Measurements from ENCODE around the gene TTPAL. TPM values are rescaled to one million over a fixed set of nuclear protein-coding genes. Genes with fewer than 3 reads are reported as not detected.
A peak's percentile ranks its signal among the peaks of the same experiment; 100 is the strongest.

Gene TTPAL
- total RNA-seq, 4 donors from 2014 or later: 9.2 to 21.8 (median 13.8) TPM

DNA sequence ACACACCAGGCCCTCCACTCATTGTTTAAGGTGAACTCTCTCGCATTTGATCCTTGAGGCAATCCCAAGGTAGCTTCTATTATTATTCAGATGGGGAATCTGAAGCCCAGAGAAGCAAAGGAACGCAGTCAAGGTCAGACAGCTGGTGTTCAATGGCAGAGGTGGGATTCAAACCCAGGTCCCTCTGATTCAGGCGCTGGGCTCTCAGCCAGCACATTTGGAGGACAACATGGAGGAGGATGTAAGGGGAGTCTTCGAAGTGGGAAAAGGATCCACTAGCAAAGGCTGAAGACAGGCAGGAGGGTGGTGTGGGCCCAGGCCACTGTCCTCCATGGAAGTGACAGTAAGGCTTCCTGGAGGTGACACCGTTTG, 13.9 kb upstream of the TTPAL start:
- Histone ChIP-seq H3K27me3 (no peaks in the 10 kb centered on the region), H3K36me3 (no peaks in the 10 kb centered on the region), H3K4me1 (no peaks in the 10 kb centered on the region), H3K9me3 (no peaks in the 10 kb centered on the region), H3K4me3 (no peak overlapping the region), H3K27ac (no peak overlapping the region)
- 57 to 76% methylated on average over 3 to 5 of the region's 5 CpGs for WGBS, 2 donors (ENCODE audit: low coverage in 1 of 2)
- no peak for ATAC-seq
- TF ChIP-seq POLR2AphosphoS5 (IDR thresholded peaks at IDR 0.05) (no peak), POLR2A (IDR thresholded peaks at IDR 0.05) (no peak), EP300 (IDR thresholded peaks at IDR 0.05) (no peak)
- TF ChIP-seq, protein P1, sequence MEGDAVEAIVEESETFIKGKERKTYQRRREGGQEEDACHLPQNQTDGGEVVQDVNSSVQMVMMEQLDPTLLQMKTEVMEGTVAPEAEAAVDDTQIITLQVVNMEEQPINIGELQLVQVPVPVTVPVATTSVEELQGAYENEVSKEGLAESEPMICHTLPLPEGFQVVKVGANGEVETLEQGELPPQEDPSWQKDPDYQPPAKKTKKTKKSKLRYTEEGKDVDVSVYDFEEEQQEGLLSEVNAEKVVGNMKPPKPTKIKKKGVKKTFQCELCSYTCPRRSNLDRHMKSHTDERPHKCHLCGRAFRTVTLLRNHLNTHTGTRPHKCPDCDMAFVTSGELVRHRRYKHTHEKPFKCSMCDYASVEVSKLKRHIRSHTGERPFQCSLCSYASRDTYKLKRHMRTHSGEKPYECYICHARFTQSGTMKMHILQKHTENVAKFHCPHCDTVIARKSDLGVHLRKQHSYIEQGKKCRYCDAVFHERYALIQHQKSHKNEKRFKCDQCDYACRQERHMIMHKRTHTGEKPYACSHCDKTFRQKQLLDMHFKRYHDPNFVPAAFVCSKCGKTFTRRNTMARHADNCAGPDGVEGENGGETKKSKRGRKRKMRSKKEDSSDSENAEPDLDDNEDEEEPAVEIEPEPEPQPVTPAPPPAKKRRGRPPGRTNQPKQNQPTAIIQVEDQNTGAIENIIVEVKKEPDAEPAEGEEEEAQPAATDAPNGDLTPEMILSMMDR (IDR thresholded peaks at IDR 0.05): no peak

DNA sequence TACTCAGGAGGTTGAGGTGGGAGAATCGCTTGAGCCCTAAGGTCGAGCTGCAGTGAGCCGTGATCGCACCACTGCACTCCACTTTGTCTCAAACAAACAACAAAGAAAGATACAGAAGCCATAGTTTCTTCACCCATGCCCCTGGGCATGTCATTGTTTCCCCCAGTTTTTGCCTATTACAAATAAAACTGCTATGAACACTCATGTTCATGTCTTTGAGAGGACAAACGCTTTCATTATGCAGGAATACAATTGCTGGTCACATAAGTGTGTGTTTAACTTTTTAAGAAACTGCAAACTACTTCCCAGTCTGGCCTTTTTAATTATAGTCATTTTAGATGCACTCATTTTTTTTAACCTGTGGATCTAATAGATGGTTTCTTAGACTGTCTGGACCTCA, 12.2 kb upstream of the TTPAL start:
- H3K27me3 ChIP-seq: no peaks in the 10 kb centered on the region
- no peak for TF ChIP-seq EP300 (IDR thresholded peaks at IDR 0.05)
- no peak for TF ChIP-seq POLR2AphosphoS5 (IDR thresholded peaks at IDR 0.05)
- no peak for ATAC-seq
- no peak overlapping the region for H3K4me3 ChIP-seq
- H3K9me3 ChIP-seq: no peaks in the 10 kb centered on the region
- WGBS, 2 donors (ENCODE audit: low coverage in 1 of 2): 71 to 77% methylated on average over 4 to 5 of the region's 5 CpGs
- H3K36me3 ChIP-seq: no peaks in the 10 kb centered on the region
- H3K27ac ChIP-seq: no peak overlapping the region
- no peaks in the 10 kb centered on the region for H3K4me1 ChIP-seq

DNA sequence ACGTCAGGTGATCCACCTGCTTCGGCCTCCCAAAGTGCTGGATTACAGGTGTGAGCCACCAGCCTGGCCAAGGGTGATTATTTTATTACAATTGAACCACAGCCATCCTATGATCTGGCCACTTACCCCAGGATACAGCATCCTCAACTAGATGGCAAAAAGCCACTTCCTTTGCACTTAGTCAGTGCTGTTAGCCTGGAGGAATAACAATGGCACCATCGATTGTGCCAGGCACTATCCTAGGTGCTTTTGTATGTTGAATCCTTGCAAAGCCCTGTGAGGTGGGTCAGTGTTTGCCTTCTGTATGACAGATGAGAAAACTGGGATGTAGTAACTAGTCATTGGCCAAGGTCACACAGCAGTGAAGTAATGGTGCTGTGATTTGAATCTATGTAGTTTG, 11.2 kb upstream of the TTPAL start:
- no peak for ATAC-seq
- Histone ChIP-seq H3K27me3 (no peaks in the 10 kb centered on the region), H3K27ac (no peak overlapping the region), H3K9me3 (no peaks in the 10 kb centered on the region), H3K36me3 (no peaks in the 10 kb centered on the region), H3K4me3 (no peak overlapping the region), H3K4me1 (no peaks in the 10 kb centered on the region)
- 80% methylated on average over 1 of the region's 3 CpGs; no CpG with 5 or more reads in 1 of the 2 donors for WGBS, 2 donors (ENCODE audit: low coverage in 1 of 2)
- TF ChIP-seq POLR2A (IDR thresholded peaks at IDR 0.05): no peak

DNA sequence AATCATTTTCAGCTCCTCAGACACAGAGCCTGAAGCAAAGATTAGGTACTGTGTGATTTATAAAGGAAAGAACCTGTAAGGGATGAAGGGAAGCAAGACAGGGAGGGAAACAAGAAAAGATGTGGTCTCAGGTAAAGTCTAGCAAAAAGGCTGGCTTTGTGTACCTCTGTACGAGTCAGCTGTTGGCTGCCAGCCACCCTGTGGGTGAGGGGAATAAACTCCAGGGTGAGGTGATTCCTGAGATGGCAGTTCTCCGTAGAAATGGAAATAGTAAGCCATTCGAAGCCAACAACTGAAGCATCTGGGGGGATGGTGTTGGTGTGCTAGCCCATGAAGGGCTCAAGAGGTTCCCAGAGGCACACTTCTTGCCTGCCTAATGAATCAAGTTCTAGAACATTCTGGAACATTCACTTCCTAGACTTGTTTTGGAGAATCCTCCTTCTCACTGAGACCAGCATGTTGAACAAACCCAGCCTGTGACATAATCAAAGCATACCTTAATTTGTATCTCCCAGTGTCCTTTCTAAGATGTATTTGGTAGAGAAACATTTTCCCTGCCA, 10.6 kb upstream of the TTPAL start:
- Histone ChIP-seq H3K4me1 (no peaks in the 10 kb centered on the region), H3K27ac (no peak overlapping the region), H3K4me3 (no peak overlapping the region), H3K27me3 (no peaks in the 10 kb centered on the region), H3K9me3 (no peaks in the 10 kb centered on the region), H3K36me3 (no peaks in the 10 kb centered on the region)
- TF ChIP-seq POLR2A (IDR thresholded peaks at IDR 0.05): no peak
- 40 to 43% methylated on average over 3 of the region's 3 CpGs for WGBS, 2 donors (ENCODE audit: low coverage in 1 of 2)
- ATAC-seq: no peak

DNA sequence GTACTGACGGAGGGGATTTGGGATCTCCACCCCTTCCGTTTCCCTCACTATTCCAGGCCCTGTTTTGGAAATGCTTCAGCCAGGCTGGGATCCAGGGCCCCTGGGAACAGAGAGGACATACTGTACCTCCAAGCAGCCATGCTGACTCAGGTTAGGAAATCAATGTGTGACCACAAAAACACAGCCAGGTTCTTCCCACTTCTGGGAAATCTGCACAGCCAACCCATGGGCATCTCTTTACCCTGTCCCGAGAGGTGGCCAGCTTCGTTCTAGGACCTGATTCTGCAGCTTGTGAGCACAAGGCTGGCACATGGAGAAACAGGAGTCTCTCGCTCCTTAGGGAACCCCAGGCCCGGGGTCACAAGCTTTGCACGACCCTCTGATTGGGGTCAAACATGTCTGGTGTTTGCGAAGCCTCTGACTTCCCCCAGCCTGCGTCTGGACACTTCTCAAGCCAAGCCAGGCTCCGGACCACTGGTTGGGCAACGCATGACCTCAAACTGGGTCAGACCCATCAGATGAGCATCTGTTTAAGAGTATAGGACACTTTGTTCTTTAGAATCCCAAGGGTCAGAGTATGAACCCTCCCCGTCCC, 8.3 kb upstream of the TTPAL start:
- H3K27me3 ChIP-seq: peaks cover 3% of the 10 kb centered on the region
- no peak overlapping the region for H3K4me3 ChIP-seq
- peak; percentile 90 for ATAC-seq
- no peaks in the 10 kb centered on the region for H3K9me3 ChIP-seq
- no peaks in the 10 kb centered on the region for H3K4me1 ChIP-seq
- WGBS, 2 donors (ENCODE audit: low coverage in 1 of 2): 51 to 100% methylated on average over 1 to 5 of the region's 12 CpGs
- no peak overlapping the region for H3K27ac ChIP-seq
- peak; percentile 80 for TF ChIP-seq POLR2AphosphoS5 (IDR thresholded peaks at IDR 0.05)
- TF ChIP-seq EP300 (IDR thresholded peaks at IDR 0.05): no peak
- TF ChIP-seq, protein P1 (IDR thresholded peaks at IDR 0.05): no peak
- no peaks in the 10 kb centered on the region for H3K36me3 ChIP-seq

DNA sequence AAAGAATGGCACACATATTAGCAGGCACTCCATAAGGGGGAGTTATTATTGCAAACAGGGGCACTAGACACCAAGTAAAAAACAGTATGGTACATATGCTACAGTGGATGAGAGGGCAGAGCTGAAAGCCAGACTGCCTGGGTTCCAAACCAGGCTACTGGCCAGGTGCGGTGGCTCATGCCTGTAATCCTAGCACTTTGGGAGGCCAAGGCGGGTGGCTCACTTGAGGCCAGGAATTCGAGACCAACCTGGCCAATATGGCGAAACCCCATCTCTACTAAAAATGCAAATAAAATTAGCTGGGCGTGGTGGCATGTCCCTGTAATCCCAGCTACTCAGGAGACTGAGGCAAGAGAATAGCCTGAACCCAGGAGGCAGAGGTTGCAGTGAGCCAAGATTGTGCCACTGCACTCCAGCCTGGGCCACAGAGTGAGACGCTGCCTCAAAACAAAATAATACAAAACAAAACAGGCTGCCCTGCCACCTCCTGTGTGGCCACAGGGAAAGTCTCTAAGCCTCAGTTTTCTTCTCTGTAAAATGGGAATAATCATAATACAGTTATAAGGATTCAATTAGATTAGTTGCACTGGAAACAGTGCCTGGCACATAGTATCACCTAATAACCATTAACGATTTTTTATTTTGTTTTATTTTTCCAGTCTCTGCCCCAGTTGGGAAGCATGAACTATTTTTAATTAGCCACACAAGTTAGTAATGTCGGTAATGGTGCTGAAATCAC, 7.5 kb upstream of the TTPAL start:
- no peak overlapping the region for H3K4me3 ChIP-seq
- no peak for TF ChIP-seq EP300 (IDR thresholded peaks at IDR 0.05)
- TF ChIP-seq, protein P1 (IDR thresholded peaks at IDR 0.05): no peak
- no peak for TF ChIP-seq POLR2A (IDR thresholded peaks at IDR 0.05)
- TF ChIP-seq POLR2AphosphoS5 (IDR thresholded peaks at IDR 0.05): no peak
- H3K27ac ChIP-seq: peak overlapping the region in 2 of 4 donors; percentile 33 to 39
- WGBS, 2 donors (ENCODE audit: low coverage in 1 of 2): 82 to 94% methylated on average over 3 to 4 of the region's 8 CpGs
- no peaks in the 10 kb centered on the region for H3K4me1 ChIP-seq
- no peak for ATAC-seq
- H3K27me3 ChIP-seq: peaks cover 9% of the 10 kb centered on the region
- no peaks in the 10 kb centered on the region for H3K36me3 ChIP-seq
- no peaks in the 10 kb centered on the region for H3K9me3 ChIP-seq

Data from gastroesophageal sphincter (tissue), 4 donors.